ENCODE data around the gene C1orf122.
A peak's percentile ranks its signal among the peaks of the same experiment; 100 is the strongest.
"Not testable (repeated sequence)": the region's sequence is repeated elsewhere in the genome, so short reads cannot be mapped to it uniquely, and the experiment has no call there.

C1orf122 gene

GRCh38 chr1:37807555-37808368 lies at the start of gene C1orf122, which contains the start of gene YRDC:
Gene C1orf122 (plus strand): TSS chr1:37807790. CDS start chr1:37808405, 615 bp downstream.
Gene YRDC (minus strand): TSS chr1:37808208. CDS start chr1:37808180, 28 bp downstream.
- DNase-seq = peak; percentile 91

- no peak for DNase-seq
Measured at GRCh38 chr1:37759451-37759850, 48.1 kb upstream of the C1orf122 start.

GRCh38 chr1:37761416-37762095 lies 46.0 kb upstream of the C1orf122 start:
- no peak for DNase-seq

GRCh38 chr1:37762516-37762915 lies 45.1 kb upstream of the C1orf122 start:
- DNase-seq = no peak

GRCh38 chr1:37763791-37764413 lies 43.7 kb upstream of the C1orf122 start:
- no peak for DNase-seq

- no peak for DNase-seq
Measured at GRCh38 chr1:37764414-37764825, 43.2 kb upstream of the C1orf122 start.

- DNase-seq = peak; percentile 75
Measured at GRCh38 chr1:37764888-37765441, 42.6 kb upstream of the C1orf122 start, which contains the start of gene EPHA10. Gene EPHA10 (minus strand): TSS chr1:37765120. CDS start chr1:37765066, 54 bp downstream.

GRCh38 chr1:37765916-37766664 lies 41.5 kb upstream of the C1orf122 start:
- DNase-seq = peak; percentile 19

GRCh38 chr1:37767488-37767887 lies 40.1 kb upstream of the C1orf122 start:
- no peak for DNase-seq

- DNase-seq = not testable (repeated sequence)
Measured at GRCh38 chr1:37771440-37771839, 36.1 kb upstream of the C1orf122 start.

GRCh38 chr1:37776946-37777516 lies 30.6 kb upstream of the C1orf122 start:
- DNase-seq = no peak

GRCh38 chr1:37778654-37779053 lies 28.9 kb upstream of the C1orf122 start:
- DNase-seq = no peak

- no peak for DNase-seq
Measured at GRCh38 chr1:37782491-37782890, 25.1 kb upstream of the C1orf122 start.

GRCh38 chr1:37792943-37793686 lies 14.5 kb upstream of the C1orf122 start:
- DNase-seq = no peak

GRCh38 chr1:37793773-37794371 lies 13.7 kb upstream of the C1orf122 start, which contains the start of gene MANEAL:
Gene MANEAL (plus strand): TSS chr1:37793847. CDS start chr1:37794183, 336 bp downstream.
- peak; percentile 62 for DNase-seq

GRCh38 chr1:37794372-37795339 lies 12.9 kb upstream of the C1orf122 start:
- peak; percentile 7 for DNase-seq

- DNase-seq = peak; percentile 43
Measured at GRCh38 chr1:37795340-37796125, 12.1 kb upstream of the C1orf122 start.

GRCh38 chr1:37797750-37798345 lies 9.7 kb upstream of the C1orf122 start:
- no peak for DNase-seq
